Activated CD4-positive, CD25-positive, alpha-beta regulatory T cell treated with anti-CD3 and anti-CD28 coated beads, Interleukin-2, amount 50 U/mL, for 24 hours (primary cell): ENCODE measurements around the gene IPO9.
"Not testable (repeated sequence)": the region's sequence is repeated elsewhere in the genome, so short reads cannot be mapped to it uniquely, and the experiment has no call there.

Experiments used
- ATAC-seq, 2 donors: fragments of 150-1000 bp; cut with Tn5 transposase; one replicate each; pipeline ENCODE4 v1.10.0; 2021; ENCODE audit warnings: mild to moderate bottlenecking in 1 of 2, moderate library complexity in 1 of 2

Gene IPO9

GRCh38 chr1:201810466-201811216, 18.3 kb upstream of the IPO9 start:
- no peak for ATAC-seq

- no peak for ATAC-seq
These were observed 15.7 kb upstream of the IPO9 start for GRCh38 chr1:201813226-201813625.

GRCh38 chr1:201816309-201816854, 12.6 kb upstream of the IPO9 start:
- ATAC-seq = no peak

- no peak for ATAC-seq
These were observed 9.8 kb upstream of the IPO9 start for GRCh38 chr1:201818971-201819750.

GRCh38 chr1:201820413-201820812, 8.5 kb upstream of the IPO9 start:
- no peak for ATAC-seq

GRCh38 chr1:201825245-201825644, 3.7 kb upstream of the IPO9 start:
- ATAC-seq = no peak

- ATAC-seq = no peak
These were observed 2.1 kb upstream of the IPO9 start for GRCh38 chr1:201826830-201827229.

GRCh38 chr1:201827321-201828216, 1.4 kb upstream of the IPO9 start:
- ATAC-seq = no peak

GRCh38 chr1:201828217-201828819, 639 bp upstream of the IPO9 start:
- ATAC-seq = no peak

- no peak for ATAC-seq
These were observed 2.4 kb downstream of the IPO9 start for GRCh38 chr1:201831371-201831770.

GRCh38 chr1:201834621-201835020, 5.7 kb downstream of the IPO9 start:
- no peak for ATAC-seq

- no peak for ATAC-seq
These were observed 9.4 kb downstream of the IPO9 start for GRCh38 chr1:201838381-201838780.

- ATAC-seq = not testable (repeated sequence)
These were observed 10.1 kb downstream of the IPO9 start for GRCh38 chr1:201839089-201839488.

GRCh38 chr1:201840055-201840454, 11.1 kb downstream of the IPO9 start:
- ATAC-seq = no peak

GRCh38 chr1:201840490-201840889, 11.5 kb downstream of the IPO9 start:
- no peak for ATAC-seq

GRCh38 chr1:201841265-201841912, 12.4 kb downstream of the IPO9 start:
- no peak for ATAC-seq

- no peak for ATAC-seq
These were observed 13.6 kb downstream of the IPO9 start for GRCh38 chr1:201842472-201843027.

GRCh38 chr1:201845331-201846083, 16.6 kb downstream of the IPO9 start:
- peak in 1 of 2 donors; percentile 38 for ATAC-seq

- ATAC-seq = no peak
These were observed 18.2 kb downstream of the IPO9 start for GRCh38 chr1:201847150-201847549.

GRCh38 chr1:201848230-201848629, 19.3 kb downstream of the IPO9 start:
- no peak for ATAC-seq
